MM.1S (cell line): ENCODE results near the gene CEP70.

Experiments
- DNase-seq: peaks from one replicate; pipeline ENCODE4 v3.0.0-alpha.2; 2015
- H2AFZ ChIP-seq: fragments of 300-600 bp; sonication (generic); 2 replicates; pipeline ENCODE4 v1.6.0; 2016; ENCODE audit warnings: antibody characterized with exemption, low read length
- H3F3A ChIP-seq: fragments of 300-600 bp; sonication (generic); 2 replicates; pipeline ENCODE4 v1.6.1; 2016; ENCODE audit warnings: mild to moderate bottlenecking, antibody characterized with exemption, low read length, moderate library complexity, mixed read lengths; ENCODE audit not compliant: insufficient read depth
- H3K27ac ChIP-seq: fragments of 300-600 bp; sonication (generic); 2 replicates; pipeline ENCODE4 v1.5.1; 2016; ENCODE audit warnings: mild to moderate bottlenecking, low read length
- H3K27me3 ChIP-seq: fragments of 300-600 bp; sonication (generic); replicated peaks from 2 replicates; pipeline ENCODE4 v1.6.0; 2016; ENCODE audit warnings: low read length; ENCODE audit not compliant: insufficient read depth
- H3K36me3 ChIP-seq: fragments of 300-600 bp; sonication (generic); replicated peaks from 2 replicates; pipeline ENCODE4 v1.6.1; 2016; ENCODE audit warnings: mild to moderate bottlenecking, low read length, mixed read lengths; ENCODE audit not compliant: insufficient read depth
- H3K4me1 ChIP-seq: fragments of 300-600 bp; sonication (generic); 2 replicates; pipeline ENCODE4 v1.6.1; 2016; ENCODE audit warnings: low read length, mixed read lengths
- H3K4me2 ChIP-seq: fragments of 300-600 bp; sonication (generic); 2 replicates; pipeline ENCODE4 v1.6.0; 2016; ENCODE audit warnings: low read depth, low read length
- H3K4me3 ChIP-seq: fragments of 300-600 bp; sonication (generic); 2 replicates; pipeline ENCODE4 v1.5.1; 2016; ENCODE audit warnings: low read length, mixed read lengths
- H3K79me2 ChIP-seq: fragments of 300-600 bp; sonication (generic); 2 replicates; pipeline ENCODE4 v1.6.1; 2016; ENCODE audit warnings: mixed run types, low read length, mixed read lengths
- H3K9ac ChIP-seq: fragments of 300-600 bp; sonication (generic); 2 replicates; pipeline ENCODE4 v1.6.1; 2016; ENCODE audit warnings: low read length, mixed read lengths
- H3K9me2 ChIP-seq: fragments of 300-600 bp; sonication (generic); replicated peaks from 2 replicates; pipeline ENCODE4 v1.6.1; 2016; ENCODE audit warnings: mild to moderate bottlenecking, low read length, mixed read lengths; ENCODE audit not compliant: insufficient read depth
- H3K9me3 ChIP-seq: fragments of 300-600 bp; sonication (generic); replicated peaks from 2 replicates; pipeline ENCODE4 v1.6.1; 2016; ENCODE audit warnings: mild to moderate bottlenecking, low read length, mixed read lengths; ENCODE audit not compliant: insufficient read depth
- H4K20me1 ChIP-seq: fragments of 300-600 bp; sonication (generic); 2 replicates; pipeline ENCODE4 v1.6.1; 2016; ENCODE audit warnings: mild to moderate bottlenecking, low read length, moderate library complexity, mixed read lengths; ENCODE audit not compliant: insufficient read depth
- CTCF ChIP-seq: fragments of 300-600 bp; sonication (generic); IDR thresholded peaks from 2 replicates; pipeline ENCODE4 v1.5.1; 2016; ENCODE audit warnings: antibody characterized with exemption, low read length, mixed read lengths
- EZH2 ChIP-seq: fragments of 300-600 bp; sonication (generic); optimal IDR thresholded peaks from 2 replicates; pipeline ENCODE3; 2017; ENCODE audit warnings: low read depth, mild to moderate bottlenecking, antibody characterized with exemption, low read length, mixed read lengths
- EZH2phosphoT487 ChIP-seq: fragments of 300-600 bp; sonication (generic); IDR thresholded peaks from 2 replicates; pipeline ENCODE4 v1.6.1; 2018; ENCODE audit warnings: antibody characterized with exemption, low read length

Gene CEP70

DNA sequence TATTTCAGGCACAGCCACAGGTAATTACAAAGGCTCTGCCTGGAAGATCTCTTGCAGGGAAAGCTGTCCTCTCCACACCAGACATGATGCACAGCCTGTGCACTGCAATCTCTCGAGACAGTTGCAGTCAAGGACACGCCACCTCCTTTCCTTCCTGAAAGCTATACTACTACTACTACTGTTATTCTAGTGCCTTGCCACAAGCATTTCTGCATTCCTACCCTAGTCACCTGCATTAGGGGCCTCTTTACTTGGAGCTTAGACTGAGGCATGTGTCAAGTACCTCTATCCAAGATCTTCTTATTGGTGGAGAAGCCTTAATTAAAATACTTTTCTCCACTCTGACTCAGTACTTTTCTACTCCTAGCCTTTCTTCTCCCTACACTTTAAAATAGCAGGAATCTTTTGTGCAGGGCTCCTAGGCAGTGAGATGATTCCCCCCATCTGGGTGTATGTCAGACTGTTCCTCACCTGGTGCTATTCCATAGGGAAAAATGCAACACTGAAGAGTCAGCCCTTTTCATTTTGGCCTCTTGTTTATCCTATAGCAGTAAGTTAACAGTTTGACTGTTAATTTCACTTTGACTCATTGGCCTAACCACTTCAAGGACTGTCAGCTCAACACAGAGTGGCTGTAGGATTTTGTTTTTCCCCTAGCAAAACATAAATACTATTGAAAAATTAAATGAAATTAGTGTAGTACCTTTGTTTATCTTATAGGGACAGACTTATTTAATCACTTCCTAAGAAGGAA, 80.8 kb downstream of the CEP70 start:
- Histone ChIP-seq H3K79me2 (no peaks in the 10 kb centered on the region), H3K9ac (no peak overlapping the region), H3K27me3 (no peaks in the 10 kb centered on the region), H3K9me3 (no peaks in the 10 kb centered on the region), H3F3A (no peaks in the 10 kb centered on the region), H4K20me1 (no peaks in the 10 kb centered on the region), H3K4me3 (no peak overlapping the region), H3K4me2 (no peak overlapping the region), H3K27ac (no peak overlapping the region), H3K4me1 (no peaks in the 10 kb centered on the region), H2AFZ (no peak overlapping the region), H3K36me3 (no peaks in the 10 kb centered on the region), H3K9me2 (no peaks in the 10 kb centered on the region)
- DNase-seq = no peak
- TF ChIP-seq EZH2 = no peak
- TF ChIP-seq CTCF = no peak

DNA sequence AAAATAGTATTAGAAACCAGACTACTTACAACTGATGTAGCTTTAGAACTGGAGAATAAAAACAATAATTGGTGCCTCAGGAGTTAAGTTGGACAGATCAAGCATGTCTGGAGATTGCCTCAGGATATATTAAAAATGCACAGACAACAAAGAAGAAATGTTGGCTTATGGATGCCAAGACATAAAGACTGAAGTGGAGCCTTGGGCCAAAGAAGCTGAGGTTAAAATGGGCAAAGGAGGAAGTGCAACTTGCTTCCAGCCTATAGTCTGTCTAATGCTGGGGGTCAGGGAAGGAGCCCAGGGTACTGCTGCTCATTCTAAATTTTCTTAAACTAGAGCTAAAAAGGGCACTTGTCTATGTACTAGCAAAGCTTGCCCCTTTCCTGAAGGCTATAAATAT, 82.1 kb downstream of the CEP70 start:
- no peak for DNase-seq
- no peaks in the 10 kb centered on the region for H3K27me3 ChIP-seq

GRCh38 chr3:138509586-138509985, 84.5 kb downstream of the CEP70 start:
- no peak for TF ChIP-seq CTCF
- TF ChIP-seq EZH2 = no peak
- Histone ChIP-seq H3K79me2 (no peaks in the 10 kb centered on the region), H3K9me3 (no peaks in the 10 kb centered on the region), H4K20me1 (no peaks in the 10 kb centered on the region), H3F3A (no peaks in the 10 kb centered on the region), H2AFZ (no peak overlapping the region), H3K4me1 (no peaks in the 10 kb centered on the region), H3K4me3 (no peak overlapping the region), H3K4me2 (no peak overlapping the region), H3K9me2 (no peaks in the 10 kb centered on the region), H3K27ac (no peak overlapping the region), H3K27me3 (no peaks in the 10 kb centered on the region), H3K9ac (no peak overlapping the region), H3K36me3 (no peaks in the 10 kb centered on the region)
- DNase-seq = no peak

More for the DNA sequence above, 82.1 kb downstream of the CEP70 start:
- H3K4me2 ChIP-seq = no peak overlapping the region
- no peaks in the 10 kb centered on the region for H4K20me1 ChIP-seq
- no peaks in the 10 kb centered on the region for H3K79me2 ChIP-seq
- H3K27ac ChIP-seq = no peak overlapping the region
- H2AFZ ChIP-seq = no peak overlapping the region
- H3K9ac ChIP-seq = no peak overlapping the region
- no peaks in the 10 kb centered on the region for H3F3A ChIP-seq
- no peak overlapping the region for H3K4me3 ChIP-seq
- no peaks in the 10 kb centered on the region for H3K4me1 ChIP-seq
- H3K9me3 ChIP-seq = no peaks in the 10 kb centered on the region
- no peak for TF ChIP-seq EZH2phosphoT487
- no peaks in the 10 kb centered on the region for H3K36me3 ChIP-seq
- no peaks in the 10 kb centered on the region for H3K9me2 ChIP-seq

DNA sequence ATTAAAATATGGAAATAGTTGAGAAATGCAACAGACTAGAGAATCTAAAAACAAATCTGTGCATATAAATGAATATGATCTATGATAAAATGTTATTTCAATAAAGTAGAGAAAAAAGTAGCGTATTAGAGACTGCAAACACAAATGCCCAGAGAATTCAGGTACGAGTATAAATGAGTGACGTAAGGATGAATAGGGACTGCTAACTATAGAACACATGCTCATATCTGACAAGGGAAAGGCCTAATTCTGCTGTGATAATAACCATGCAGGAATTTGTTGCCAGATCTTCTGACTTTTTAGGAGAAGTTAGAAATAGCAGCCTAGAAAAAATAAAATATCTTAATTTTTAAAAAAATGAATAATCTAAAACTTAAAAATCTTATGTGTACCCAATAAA, 86.5 kb downstream of the CEP70 start:
- no peaks in the 10 kb centered on the region for H3K9me2 ChIP-seq
- no peak overlapping the region for H2AFZ ChIP-seq
- H3K4me1 ChIP-seq = no peaks in the 10 kb centered on the region
- H3K4me3 ChIP-seq = no peak overlapping the region
- H3K36me3 ChIP-seq = no peaks in the 10 kb centered on the region
- H4K20me1 ChIP-seq = no peaks in the 10 kb centered on the region
- DNase-seq = no peak
- H3K27ac ChIP-seq = no peak overlapping the region
- no peaks in the 10 kb centered on the region for H3K9me3 ChIP-seq
- H3K27me3 ChIP-seq = no peaks in the 10 kb centered on the region
- no peaks in the 10 kb centered on the region for H3K79me2 ChIP-seq
- no peaks in the 10 kb centered on the region for H3F3A ChIP-seq
- TF ChIP-seq EZH2 (no peak), CTCF (no peak), EZH2phosphoT487 (no peak)
- H3K4me2 ChIP-seq = no peak overlapping the region
- no peak overlapping the region for H3K9ac ChIP-seq
